GM23338 (cell line): Measurements from ENCODE around the gene PHACTR1. TPM values are rescaled to one million over a fixed set of nuclear protein-coding genes. Genes with fewer than 3 reads are reported as not detected.

ENCODE experiments used
- ATAC-seq: fragments of 200-7000 bp; cut with Tn5 transposase; 3 replicates; pipeline ENCODE4 v1.9.1; 2020
- DNase-seq: peaks from one replicate; pipeline ENCODE4 v3.0.0-alpha.2; 2015; ENCODE audit warnings: low spot score
- H2AFZ ChIP-seq: fragments of 200-600 bp; sonication (generic); 2 replicates; pipeline ENCODE4 v1.8.0; 2016; ENCODE audit warnings: antibody characterized with exemption, mild to moderate bottlenecking, moderate library complexity
- H3F3A ChIP-seq: fragments of 200-600 bp; sonication (generic); replicated peaks from 2 replicates; pipeline ENCODE4 v1.8.0; 2017; ENCODE audit warnings: antibody characterized with exemption, mixed run types, low read depth
- H3K27ac ChIP-seq: fragments of 200-600 bp; sonication (generic); 2 replicates; pipeline ENCODE4 v1.6.1; 2016; ENCODE audit warnings: low read depth
- H3K27me3 ChIP-seq: fragments of 200-600 bp; sonication (generic); 2 replicates; pipeline ENCODE4 v1.8.0; 2016; ENCODE audit warnings: mild to moderate bottlenecking, mixed run types, moderate library complexity; ENCODE audit not compliant: insufficient read depth
- H3K36me3 ChIP-seq: fragments of 200-600 bp; sonication (generic); 2 replicates; pipeline ENCODE4 v1.8.0; 2016; ENCODE audit warnings: mild to moderate bottlenecking; ENCODE audit not compliant: insufficient read depth
- H3K4me1 ChIP-seq: fragments of 200-600 bp; sonication (generic); 2 replicates; pipeline ENCODE4 v1.8.0; 2016; ENCODE audit warnings: mild to moderate bottlenecking, moderate library complexity; ENCODE audit not compliant: insufficient read depth
- H3K4me2 ChIP-seq: fragments of 200-600 bp; sonication (generic); 2 replicates; pipeline ENCODE4 v1.7.1; 2017; ENCODE audit warnings: mixed run types
- H3K4me3 ChIP-seq: fragments of 200-600 bp; sonication (generic); 2 replicates; pipeline ENCODE4 v1.6.1; 2016; ENCODE audit warnings: mixed run types
- H3K79me2 ChIP-seq: fragments of 200-600 bp; sonication (generic); replicated peaks from 2 replicates; pipeline ENCODE4 v1.8.0; 2017; ENCODE audit warnings: mild to moderate bottlenecking; ENCODE audit not compliant: insufficient read depth
- H3K9me2 ChIP-seq: fragments of 200-600 bp; sonication (generic); 2 replicates; pipeline ENCODE4 v1.8.0; 2017; ENCODE audit not compliant: insufficient read depth
- H4K20me1 ChIP-seq: fragments of 200-600 bp; sonication (generic); replicated peaks from 2 replicates; pipeline ENCODE4 v1.8.0; 2017; ENCODE audit warnings: mild to moderate bottlenecking; ENCODE audit not compliant: insufficient read depth
- H3K27ac Mint-ChIP-seq: 2 replicates; pipeline ENCODE4 v1.8.0; 2020; ENCODE audit warnings: inconsistent platforms, mild to moderate bottlenecking, moderate library complexity, mixed read lengths
- H3K27me3 Mint-ChIP-seq: 3 replicates; pipeline ENCODE4 v1.8.0; 2022; ENCODE audit warnings: low read depth, mild to moderate bottlenecking, moderate library complexity, mixed read lengths, inconsistent platforms; ENCODE audit not compliant: insufficient read depth, poor library complexity
- H3K36me3 Mint-ChIP-seq: 3 replicates; pipeline ENCODE4 v1.8.0; 2021; ENCODE audit warnings: low read depth, mild to moderate bottlenecking, inconsistent platforms, moderate library complexity, mixed read lengths
- H3K4me1 Mint-ChIP-seq: 3 replicates; pipeline ENCODE4 v1.8.0; 2020; ENCODE audit warnings: mild to moderate bottlenecking, inconsistent platforms, mixed read lengths
- H3K4me3 Mint-ChIP-seq: 3 replicates; pipeline ENCODE4 v1.8.0; 2021; ENCODE audit warnings: moderate library complexity, mild to moderate bottlenecking, inconsistent platforms, mixed read lengths
- H3K9me3 Mint-ChIP-seq: 3 replicates; pipeline ENCODE4 v1.8.0; 2020; ENCODE audit warnings: moderate library complexity, mild to moderate bottlenecking, inconsistent platforms, mixed read lengths
- CREB1 ChIP-seq: fragments of 250-450 bp; sonication (Bioruptor Pico); IDR thresholded peaks from 2 replicates; pipeline ENCODE4 v1.5.0; 2020; ENCODE audit warnings: low read depth, mild to moderate bottlenecking, moderate library complexity
- EZH2 ChIP-seq: fragments of 200-600 bp; sonication (generic); IDR thresholded peaks from one replicate; pipeline ENCODE4 v1.8.0; 2017; ENCODE audit warnings: antibody characterized with exemption, mild to moderate bottlenecking, low read depth; ENCODE audit not compliant: unreplicated experiment
- JUNB ChIP-seq: IDR thresholded peaks from one replicate; pipeline ENCODE4 v1.6.1; 2016; ENCODE audit warnings: antibody characterized with exemption; ENCODE audit not compliant: unreplicated experiment
- NANOG ChIP-seq: IDR thresholded peaks from 2 replicates; pipeline ENCODE4 v1.6.1; 2016; ENCODE audit warnings: antibody characterized with exemption, borderline replicate concordance
- POLR2AphosphoS5 ChIP-seq: IDR thresholded peaks from 2 replicates; pipeline ENCODE4 v1.6.1; 2016; ENCODE audit warnings: antibody characterized with exemption, low read depth
- polyA plus RNA-seq: library from polyadenylated mRNA; unstranded; fragments of >200 nt; fragmentation: Nextera tagmentation; extraction: Ambion mirVana; gene quantifications from 2 replicates; pipeline ENCODE4 v1.2.1, GENCODE V29; 2016
- total RNA-seq: library from RNA; depleted of rRNA; stranded (reverse); fragments of >200 nt; shearing (Covaris generic); gene quantifications from 2 replicates; pipeline ENCODE4 v1.2.3, GENCODE V29; 2014
- TF ChIP-seq, protein P1 (sequence below): fragments of 250-450 bp; sonication (Bioruptor Pico); IDR thresholded peaks from 2 replicates; pipeline ENCODE4 v1.5.0; 2020; ENCODE audit warnings: mild to moderate bottlenecking, moderate library complexity
- TF ChIP-seq, protein P2 (sequence below): IDR thresholded peaks from one replicate; pipeline ENCODE4 v1.6.1; 2018; ENCODE audit warnings: antibody characterized with exemption; ENCODE audit not compliant: unreplicated experiment

Gene PHACTR1
- total and polyA plus RNA-seq, 2 experiments from 2014 or later, result 5.9 to 19.3 TPM

DNA sequence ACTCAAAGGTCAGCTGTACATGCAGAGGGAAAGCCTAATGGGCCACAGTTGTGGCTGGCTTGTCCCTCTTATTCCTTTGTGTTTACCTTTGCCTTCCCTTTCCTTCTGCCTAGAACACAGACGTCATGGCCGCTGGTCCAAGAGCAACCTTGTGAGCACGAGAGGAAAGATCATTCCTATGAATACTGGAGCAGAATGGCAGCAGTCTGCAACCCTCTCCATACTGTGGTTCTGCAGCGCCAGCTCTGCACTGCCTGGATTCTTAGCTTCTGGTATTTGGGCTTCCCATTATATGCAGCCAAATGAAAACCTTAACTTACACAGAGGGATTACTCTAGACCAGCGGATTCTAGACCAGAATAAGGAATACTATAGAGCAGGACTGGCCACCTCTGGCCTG lies 599.3 kb downstream of the PHACTR1 start (continued):
- TF ChIP-seq, protein P1, sequence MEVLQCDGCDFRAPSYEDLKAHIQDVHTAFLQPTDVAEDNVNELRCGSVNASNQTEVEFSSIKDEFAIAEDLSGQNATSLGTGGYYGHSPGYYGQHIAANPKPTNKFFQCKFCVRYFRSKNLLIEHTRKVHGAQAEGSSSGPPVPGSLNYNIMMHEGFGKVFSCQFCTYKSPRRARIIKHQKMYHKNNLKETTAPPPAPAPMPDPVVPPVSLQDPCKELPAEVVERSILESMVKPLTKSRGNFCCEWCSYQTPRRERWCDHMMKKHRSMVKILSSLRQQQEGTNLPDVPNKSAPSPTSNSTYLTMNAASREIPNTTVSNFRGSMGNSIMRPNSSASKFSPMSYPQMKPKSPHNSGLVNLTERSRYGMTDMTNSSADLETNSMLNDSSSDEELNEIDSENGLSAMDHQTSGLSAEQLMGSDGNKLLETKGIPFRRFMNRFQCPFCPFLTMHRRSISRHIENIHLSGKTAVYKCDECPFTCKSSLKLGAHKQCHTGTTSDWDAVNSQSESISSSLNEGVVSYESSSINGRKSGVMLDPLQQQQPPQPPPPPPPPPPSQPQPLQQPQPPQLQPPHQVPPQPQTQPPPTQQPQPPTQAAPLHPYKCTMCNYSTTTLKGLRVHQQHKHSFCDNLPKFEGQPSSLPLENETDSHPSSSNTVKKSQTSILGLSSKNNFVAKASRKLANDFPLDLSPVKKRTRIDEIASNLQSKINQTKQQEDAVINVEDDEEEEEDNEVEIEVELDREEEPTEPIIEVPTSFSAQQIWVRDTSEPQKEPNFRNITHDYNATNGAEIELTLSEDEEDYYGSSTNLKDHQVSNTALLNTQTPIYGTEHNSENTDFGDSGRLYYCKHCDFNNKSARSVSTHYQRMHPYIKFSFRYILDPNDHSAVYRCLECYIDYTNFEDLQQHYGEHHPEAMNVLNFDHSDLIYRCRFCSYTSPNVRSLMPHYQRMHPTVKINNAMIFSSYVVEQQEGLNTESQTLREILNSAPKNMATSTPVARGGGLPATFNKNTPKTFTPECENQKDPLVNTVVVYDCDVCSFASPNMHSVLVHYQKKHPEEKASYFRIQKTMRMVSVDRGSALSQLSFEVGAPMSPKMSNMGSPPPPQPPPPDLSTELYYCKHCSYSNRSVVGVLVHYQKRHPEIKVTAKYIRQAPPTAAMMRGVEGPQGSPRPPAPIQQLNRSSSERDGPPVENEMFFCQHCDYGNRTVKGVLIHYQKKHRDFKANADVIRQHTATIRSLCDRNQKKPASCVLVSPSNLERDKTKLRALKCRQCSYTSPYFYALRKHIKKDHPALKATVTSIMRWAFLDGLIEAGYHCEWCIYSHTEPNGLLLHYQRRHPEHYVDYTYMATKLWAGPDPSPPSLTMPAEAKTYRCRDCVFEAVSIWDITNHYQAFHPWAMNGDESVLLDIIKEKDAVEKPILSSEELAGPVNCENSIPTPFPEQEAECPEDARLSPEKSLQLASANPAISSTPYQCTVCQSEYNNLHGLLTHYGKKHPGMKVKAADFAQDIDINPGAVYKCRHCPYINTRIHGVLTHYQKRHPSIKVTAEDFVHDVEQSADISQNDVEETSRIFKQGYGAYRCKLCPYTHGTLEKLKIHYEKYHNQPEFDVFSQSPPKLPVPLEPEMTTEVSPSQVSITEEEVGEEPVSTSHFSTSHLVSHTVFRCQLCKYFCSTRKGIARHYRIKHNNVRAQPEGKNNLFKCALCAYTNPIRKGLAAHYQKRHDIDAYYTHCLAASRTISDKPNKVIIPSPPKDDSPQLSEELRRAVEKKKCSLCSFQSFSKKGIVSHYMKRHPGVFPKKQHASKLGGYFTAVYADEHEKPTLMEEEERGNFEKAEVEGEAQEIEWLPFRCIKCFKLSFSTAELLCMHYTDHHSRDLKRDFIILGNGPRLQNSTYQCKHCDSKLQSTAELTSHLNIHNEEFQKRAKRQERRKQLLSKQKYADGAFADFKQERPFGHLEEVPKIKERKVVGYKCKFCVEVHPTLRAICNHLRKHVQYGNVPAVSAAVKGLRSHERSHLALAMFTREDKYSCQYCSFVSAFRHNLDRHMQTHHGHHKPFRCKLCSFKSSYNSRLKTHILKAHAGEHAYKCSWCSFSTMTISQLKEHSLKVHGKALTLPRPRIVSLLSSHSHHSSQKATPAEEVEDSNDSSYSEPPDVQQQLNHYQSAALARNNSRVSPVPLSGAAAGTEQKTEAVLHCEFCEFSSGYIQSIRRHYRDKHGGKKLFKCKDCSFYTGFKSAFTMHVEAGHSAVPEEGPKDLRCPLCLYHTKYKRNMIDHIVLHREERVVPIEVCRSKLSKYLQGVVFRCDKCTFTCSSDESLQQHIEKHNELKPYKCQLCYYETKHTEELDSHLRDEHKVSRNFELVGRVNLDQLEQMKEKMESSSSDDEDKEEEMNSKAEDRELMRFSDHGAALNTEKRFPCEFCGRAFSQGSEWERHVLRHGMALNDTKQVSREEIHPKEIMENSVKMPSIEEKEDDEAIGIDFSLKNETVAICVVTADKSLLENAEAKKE, result no peak
- TF ChIP-seq EZH2, result no peak

DNA sequence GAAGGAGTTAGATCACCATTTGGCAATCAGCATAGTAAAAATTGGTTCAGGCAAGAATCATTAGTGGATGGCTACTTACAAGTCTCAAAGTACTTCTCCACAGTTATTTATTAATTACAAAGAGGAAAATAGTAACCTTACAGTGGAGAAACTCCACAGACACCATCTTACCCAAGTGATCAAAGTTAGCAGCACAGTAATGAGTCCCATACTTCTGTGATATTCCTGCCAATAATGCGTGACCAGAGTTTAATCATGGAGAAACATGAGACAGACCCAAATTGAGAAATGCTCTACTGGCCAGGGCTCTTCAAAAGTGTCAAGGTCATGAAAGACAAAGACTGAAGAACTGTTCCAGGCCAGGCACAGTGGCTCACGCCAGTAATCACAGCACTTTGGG lies 602.3 kb downstream of the PHACTR1 start:
- DNase-seq, result no peak
- H3K4me3 Mint-ChIP-seq, result no peak overlapping the region

More for the DNA sequence above, 602.3 kb downstream of the PHACTR1 start:
- Histone ChIP-seq H3F3A (no peaks in the 10 kb centered on the region), H3K4me1 (no peaks in the 10 kb centered on the region), H2AFZ (no peak overlapping the region), H3K4me2 (no peak overlapping the region), H3K27ac (no peak overlapping the region), H3K79me2 (no peaks in the 10 kb centered on the region), H4K20me1 (no peaks in the 10 kb centered on the region), H3K9me2 (no peaks in the 10 kb centered on the region), H3K4me3 (no peak overlapping the region), H3K36me3 (peaks cover 64% of the 10 kb centered on the region), H3K27me3 (no peaks in the 10 kb centered on the region)
- Mint-ChIP-seq H3K9me3 (no peaks in the 10 kb centered on the region), H3K4me1 (no peaks in the 10 kb centered on the region), H3K27ac (no peak overlapping the region), H3K36me3 (peaks cover 80% of the 10 kb centered on the region), H3K27me3 (no peaks in the 10 kb centered on the region)
- no peak for TF ChIP-seq CREB1 (CRISPR knock-in tag)
- no peak for TF ChIP-seq NANOG
- TF ChIP-seq JUNB, result no peak
- TF ChIP-seq, protein P2, sequence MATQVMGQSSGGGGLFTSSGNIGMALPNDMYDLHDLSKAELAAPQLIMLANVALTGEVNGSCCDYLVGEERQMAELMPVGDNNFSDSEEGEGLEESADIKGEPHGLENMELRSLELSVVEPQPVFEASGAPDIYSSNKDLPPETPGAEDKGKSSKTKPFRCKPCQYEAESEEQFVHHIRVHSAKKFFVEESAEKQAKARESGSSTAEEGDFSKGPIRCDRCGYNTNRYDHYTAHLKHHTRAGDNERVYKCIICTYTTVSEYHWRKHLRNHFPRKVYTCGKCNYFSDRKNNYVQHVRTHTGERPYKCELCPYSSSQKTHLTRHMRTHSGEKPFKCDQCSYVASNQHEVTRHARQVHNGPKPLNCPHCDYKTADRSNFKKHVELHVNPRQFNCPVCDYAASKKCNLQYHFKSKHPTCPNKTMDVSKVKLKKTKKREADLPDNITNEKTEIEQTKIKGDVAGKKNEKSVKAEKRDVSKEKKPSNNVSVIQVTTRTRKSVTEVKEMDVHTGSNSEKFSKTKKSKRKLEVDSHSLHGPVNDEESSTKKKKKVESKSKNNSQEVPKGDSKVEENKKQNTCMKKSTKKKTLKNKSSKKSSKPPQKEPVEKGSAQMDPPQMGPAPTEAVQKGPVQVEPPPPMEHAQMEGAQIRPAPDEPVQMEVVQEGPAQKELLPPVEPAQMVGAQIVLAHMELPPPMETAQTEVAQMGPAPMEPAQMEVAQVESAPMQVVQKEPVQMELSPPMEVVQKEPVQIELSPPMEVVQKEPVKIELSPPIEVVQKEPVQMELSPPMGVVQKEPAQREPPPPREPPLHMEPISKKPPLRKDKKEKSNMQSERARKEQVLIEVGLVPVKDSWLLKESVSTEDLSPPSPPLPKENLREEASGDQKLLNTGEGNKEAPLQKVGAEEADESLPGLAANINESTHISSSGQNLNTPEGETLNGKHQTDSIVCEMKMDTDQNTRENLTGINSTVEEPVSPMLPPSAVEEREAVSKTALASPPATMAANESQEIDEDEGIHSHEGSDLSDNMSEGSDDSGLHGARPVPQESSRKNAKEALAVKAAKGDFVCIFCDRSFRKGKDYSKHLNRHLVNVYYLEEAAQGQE, result no peak
- TF ChIP-seq, protein P1, result no peak
- TF ChIP-seq POLR2AphosphoS5, result no peak
- ATAC-seq, result no peak
